GM20000 (cell line): ENCODE results near the gene PRKD1.
"Not testable (repeated sequence)": the region's sequence is repeated elsewhere in the genome, so short reads cannot be mapped to it uniquely, and the experiment has no call there.

Source experiments
- DNase-seq: peaks from one replicate; pipeline ENCODE4 v3.0.0; 2012; ENCODE audit warnings: low spot score
- TF ChIP-seq, protein P1 (sequence below): IDR thresholded peaks from 2 replicates; pipeline ENCODE4 v1.5.1; 2012; ENCODE audit warnings: mild to moderate bottlenecking, control low read depth; ENCODE audit errors: extremely low read depth, missing control alignments

The PRKD1 gene

DNA sequence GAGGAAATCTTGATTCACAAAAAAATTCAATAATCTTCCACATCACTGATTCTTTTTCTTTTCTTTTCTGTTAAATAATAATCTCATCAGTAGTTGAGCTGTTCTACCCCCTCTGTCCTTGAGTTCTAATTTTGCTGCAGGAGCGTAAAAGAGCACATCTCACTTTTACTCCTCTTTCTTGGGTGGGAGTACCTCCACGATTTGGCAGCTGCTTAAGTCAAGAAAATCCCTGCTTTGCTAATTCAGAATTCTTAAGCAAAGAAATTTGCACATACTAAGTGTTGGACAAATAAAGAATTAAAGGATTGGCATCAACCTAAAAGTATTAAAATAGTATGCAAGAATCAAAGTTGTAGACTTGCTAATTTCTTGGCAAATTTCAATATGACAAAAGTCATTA lies 128.8 kb downstream of the PRKD1 start:
- DNase-seq: no peak
- TF ChIP-seq, protein P1, sequence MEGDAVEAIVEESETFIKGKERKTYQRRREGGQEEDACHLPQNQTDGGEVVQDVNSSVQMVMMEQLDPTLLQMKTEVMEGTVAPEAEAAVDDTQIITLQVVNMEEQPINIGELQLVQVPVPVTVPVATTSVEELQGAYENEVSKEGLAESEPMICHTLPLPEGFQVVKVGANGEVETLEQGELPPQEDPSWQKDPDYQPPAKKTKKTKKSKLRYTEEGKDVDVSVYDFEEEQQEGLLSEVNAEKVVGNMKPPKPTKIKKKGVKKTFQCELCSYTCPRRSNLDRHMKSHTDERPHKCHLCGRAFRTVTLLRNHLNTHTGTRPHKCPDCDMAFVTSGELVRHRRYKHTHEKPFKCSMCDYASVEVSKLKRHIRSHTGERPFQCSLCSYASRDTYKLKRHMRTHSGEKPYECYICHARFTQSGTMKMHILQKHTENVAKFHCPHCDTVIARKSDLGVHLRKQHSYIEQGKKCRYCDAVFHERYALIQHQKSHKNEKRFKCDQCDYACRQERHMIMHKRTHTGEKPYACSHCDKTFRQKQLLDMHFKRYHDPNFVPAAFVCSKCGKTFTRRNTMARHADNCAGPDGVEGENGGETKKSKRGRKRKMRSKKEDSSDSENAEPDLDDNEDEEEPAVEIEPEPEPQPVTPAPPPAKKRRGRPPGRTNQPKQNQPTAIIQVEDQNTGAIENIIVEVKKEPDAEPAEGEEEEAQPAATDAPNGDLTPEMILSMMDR: no peak

DNA sequence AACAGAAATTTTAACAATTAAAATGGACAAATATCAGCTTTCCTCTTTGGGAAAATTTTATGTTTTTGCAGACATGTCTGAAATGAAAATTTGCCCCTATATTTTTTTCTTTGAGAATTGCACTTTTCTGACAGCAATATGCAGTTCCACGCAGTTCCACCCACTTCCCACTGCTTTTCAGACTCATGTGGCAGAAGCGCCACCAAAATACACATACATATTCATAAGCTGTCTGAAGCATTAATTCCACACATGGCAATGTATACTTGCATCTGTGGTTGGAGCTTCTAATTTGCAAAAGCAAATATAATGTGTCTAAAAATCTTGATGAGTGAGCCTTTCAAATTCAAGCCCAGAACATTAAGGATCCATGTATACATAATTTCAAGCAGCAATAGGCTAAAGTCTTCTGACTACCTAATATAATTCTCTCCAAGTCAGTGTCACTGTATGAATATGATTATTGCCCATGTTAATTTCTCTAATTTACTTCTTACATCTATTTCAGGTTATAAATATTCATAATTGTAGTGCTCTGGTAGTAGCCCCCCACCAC lies 129.5 kb downstream of the PRKD1 start:
- no peak for DNase-seq
- TF ChIP-seq, protein P1: no peak

DNA sequence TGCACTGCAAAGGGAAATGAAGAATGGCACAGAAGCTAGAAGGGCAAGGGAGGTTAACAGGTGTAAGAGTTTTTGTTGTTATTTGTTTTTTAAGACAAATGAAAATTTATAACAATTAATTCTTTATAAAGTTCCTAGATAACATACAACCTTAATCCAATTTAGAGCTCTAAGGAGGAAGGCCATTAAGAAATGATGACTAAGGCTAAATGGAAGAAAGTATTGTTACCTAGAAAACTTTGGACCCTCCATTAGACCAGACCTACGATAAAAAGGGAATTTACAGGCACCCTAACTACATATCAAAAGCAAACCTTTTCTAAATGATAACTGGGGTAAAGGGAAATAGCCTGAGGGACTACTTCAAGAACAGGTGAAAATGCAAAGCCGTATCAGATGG lies 130.8 kb downstream of the PRKD1 start:
- no peak for DNase-seq
- TF ChIP-seq, protein P1: no peak

DNA sequence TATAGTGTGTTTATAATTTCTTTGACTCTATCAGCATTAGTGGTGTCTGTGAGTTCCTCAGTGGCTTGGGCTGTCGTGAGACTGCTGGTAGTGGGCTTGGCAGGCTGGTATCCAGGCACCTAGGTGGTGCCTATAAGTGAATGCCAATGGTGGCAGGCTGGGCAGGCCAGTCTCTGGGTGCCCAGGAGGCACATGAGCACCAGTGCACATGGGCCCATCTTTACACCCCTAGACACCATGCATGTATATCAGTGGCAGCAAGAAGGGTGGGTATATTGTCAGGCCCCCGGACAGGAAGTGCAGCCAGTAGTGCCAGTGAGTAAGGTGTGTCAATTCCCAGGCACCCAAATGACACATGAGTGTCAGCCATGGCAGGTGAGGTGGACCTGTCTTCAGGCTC lies 138.2 kb downstream of the PRKD1 start:
- TF ChIP-seq, protein P1: no peak
- no peak for DNase-seq

DNA sequence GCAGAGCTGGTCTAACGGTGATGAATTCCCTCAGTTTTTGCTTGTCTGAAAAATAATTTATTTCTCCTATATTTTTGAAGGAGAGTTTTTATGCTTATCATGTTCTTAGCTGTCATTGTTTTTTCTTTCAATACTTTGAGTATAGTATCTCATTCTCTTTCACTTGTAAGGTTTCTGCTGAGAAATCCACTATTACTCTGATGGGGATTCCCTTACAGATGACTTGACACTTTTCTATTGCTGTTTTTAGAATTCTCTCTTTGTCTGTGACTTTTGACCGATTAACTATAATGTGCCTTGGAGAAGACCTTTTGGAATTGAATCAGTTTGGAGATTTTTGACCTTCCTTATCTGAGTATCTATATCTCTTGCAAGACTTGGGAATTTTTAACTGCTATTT lies 139.6 kb downstream of the PRKD1 start:
- TF ChIP-seq, protein P1: no peak
- no peak for DNase-seq

DNA sequence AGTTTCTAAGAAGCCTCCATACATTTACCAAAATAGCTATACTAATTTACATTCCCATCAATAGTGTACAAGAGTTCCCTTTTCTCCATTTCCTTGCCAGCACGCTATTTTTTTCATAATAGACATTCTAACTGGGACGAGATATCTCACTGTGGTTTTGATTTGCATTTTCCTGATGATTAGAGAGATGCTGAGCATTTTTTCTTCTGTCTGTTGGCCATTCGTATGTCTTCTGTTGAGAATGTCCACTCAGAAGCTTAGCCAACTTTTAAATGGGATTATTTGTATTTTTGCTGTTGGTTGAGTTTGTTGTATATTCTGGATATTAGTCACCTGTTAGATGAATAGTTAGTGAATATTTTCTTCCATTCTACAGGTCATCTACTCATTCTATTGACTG lies 144.1 kb downstream of the PRKD1 start:
- TF ChIP-seq, protein P1: no peak

DNA sequence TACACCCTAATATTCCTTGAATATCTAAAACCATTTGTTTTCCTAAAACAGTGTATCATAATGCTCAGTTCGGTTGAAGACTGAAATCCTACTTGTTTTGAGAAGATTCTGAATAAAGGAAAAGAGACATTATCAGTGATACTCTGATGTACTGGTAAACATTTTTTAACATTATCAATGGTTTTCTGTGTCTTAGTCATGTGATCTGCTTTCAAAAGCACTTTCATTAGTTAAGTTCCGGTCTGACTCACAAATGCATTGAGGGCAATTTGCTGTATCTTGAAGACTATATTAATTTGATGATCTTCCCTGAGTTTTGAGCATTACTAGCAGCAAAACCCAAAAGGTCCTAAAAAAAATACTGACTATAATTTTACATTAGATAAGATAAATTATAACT lies 145.6 kb downstream of the PRKD1 start:
- TF ChIP-seq, protein P1: no peak
- DNase-seq: no peak

More for the DNA sequence above, 144.1 kb downstream of the PRKD1 start:
- no peak for DNase-seq

DNA sequence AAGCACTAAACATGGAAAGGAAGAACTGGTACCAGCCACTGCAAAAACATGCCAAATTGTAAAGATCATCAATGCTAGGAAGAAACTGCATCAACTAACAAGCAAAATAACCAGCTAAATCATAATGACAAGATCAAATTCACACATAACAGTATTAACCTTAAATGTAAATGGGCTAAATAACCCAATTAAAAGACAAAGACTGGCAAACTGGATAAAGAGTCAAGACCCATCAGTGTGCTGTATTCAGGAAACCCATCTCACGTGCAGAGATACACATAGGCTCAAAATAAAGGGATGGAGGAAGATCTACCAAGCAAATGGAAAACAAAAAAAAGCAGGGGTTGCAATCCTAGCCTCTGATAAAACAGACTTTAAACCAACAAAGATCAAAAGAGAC lies 150.5 kb downstream of the PRKD1 start:
- not testable (repeated sequence) for DNase-seq
